Natural killer cell (primary cell): ENCODE data around the gene C6orf132. TPM values are rescaled to one million over a fixed set of nuclear protein-coding genes. Genes with fewer than 3 reads are reported as not detected.

Experiments used
- ATAC-seq, 3 donors: fragments of 150-1000 bp in 2 of 3; fragments of 200-7000 bp in 1 of 3; cut with Tn5 transposase; 1 replicate in 1 of 3; 2 replicates in 2 of 3; pipeline ENCODE4 v1.10.0; 2021; ENCODE audit warnings: mild to moderate bottlenecking in 2 of 3, moderate library complexity in 2 of 3
- DNase-seq, 2 donors: peaks; one replicate each; pipeline versions ENCODE4 v3.0.0 to v3.0.0-alpha.2; 2013 to 2021; ENCODE audit warnings: mixed read lengths in 1 of 2
- H3K27ac ChIP-seq: one replicate; pipeline ENCODE4 v1.5.1; 2013; ENCODE audit warnings: mild to moderate bottlenecking, low read length
- H3K27me3 ChIP-seq: one replicate; pipeline ENCODE4 v1.6.1; 2013; ENCODE audit warnings: low read length; ENCODE audit not compliant: control insufficient read depth, insufficient read depth
- H3K36me3 ChIP-seq: one replicate; pipeline ENCODE4 v1.6.1; 2013; ENCODE audit warnings: low read length; ENCODE audit not compliant: control insufficient read depth, insufficient read depth
- H3K4me1 ChIP-seq: one replicate; pipeline ENCODE4 v1.6.1; 2013; ENCODE audit warnings: low read length; ENCODE audit not compliant: control insufficient read depth, insufficient read depth
- H3K4me3 ChIP-seq: one replicate; pipeline ENCODE4 v1.5.1; 2013; ENCODE audit warnings: low read length
- H3K9me3 ChIP-seq: one replicate; pipeline ENCODE4 v1.6.1; 2013; ENCODE audit warnings: low read length; ENCODE audit not compliant: control insufficient read depth, insufficient read depth
- H3K27ac Mint-ChIP-seq, 2 donors: one replicate each; pipeline ENCODE4 v1.8.0; 2022; ENCODE audit warnings: mild to moderate bottlenecking in 2 of 2, mixed read lengths in 2 of 2, moderate library complexity in 1 of 2
- H3K27me3 Mint-ChIP-seq, 2 donors: one replicate each; pipeline ENCODE4 v1.8.0; 2022; ENCODE audit warnings: low read depth in 2 of 2, mixed read lengths in 2 of 2
- H3K36me3 Mint-ChIP-seq: one replicate; pipeline ENCODE4 v1.8.0; 2022; ENCODE audit warnings: mixed read lengths
- H3K4me1 Mint-ChIP-seq, 2 donors: one replicate each; pipeline ENCODE4 v1.8.0; 2022; ENCODE audit warnings: mixed read lengths in 2 of 2
- H3K4me3 Mint-ChIP-seq: one replicate; pipeline ENCODE4 v1.8.0; 2022; ENCODE audit warnings: mild to moderate bottlenecking, moderate library complexity, mixed read lengths
- H3K9me3 Mint-ChIP-seq, 2 donors: one replicate each; pipeline ENCODE4 v1.8.0; 2022; ENCODE audit warnings: mixed read lengths in 2 of 2
- WGBS: methylation state at CpG from one replicate; pipeline ENCODE4 v1.1.7; 2013; ENCODE audit warnings: missing lambda C conversion rate; ENCODE audit not compliant: insufficient coverage; 5-methylcytosine and 5-hydroxymethylcytosine counted together
- intact Hi-C: fragments of 100-400 bp; cut with micrococcal nuclease; formaldehyde crosslinking; loops from one replicate; pipeline ENCODE4 v1.14.2; 2022
- total RNA-seq, 4 donors: library from RNA; stranded (reverse); fragments of 120-200 nt in 1 of 4; gene quantifications; one replicate each; pipeline versions ENCODE4 v1.2.3 to v1.2.4, GENCODE V29; 2013 to 2022
- TF ChIP-seq, protein P1 (sequence below): fragments of 200-600 bp; IDR thresholded peaks from one replicate; pipeline ENCODE4 v1.8.0; 2022; ENCODE audit warnings: antibody characterized with exemption

C6orf132 gene
- total RNA-seq, 3 donors from 2014 or later (not counting 1 experiment from before 2014, with no cell fraction given), result 0.05 to 0.15 (median 0.14) TPM

DNA sequence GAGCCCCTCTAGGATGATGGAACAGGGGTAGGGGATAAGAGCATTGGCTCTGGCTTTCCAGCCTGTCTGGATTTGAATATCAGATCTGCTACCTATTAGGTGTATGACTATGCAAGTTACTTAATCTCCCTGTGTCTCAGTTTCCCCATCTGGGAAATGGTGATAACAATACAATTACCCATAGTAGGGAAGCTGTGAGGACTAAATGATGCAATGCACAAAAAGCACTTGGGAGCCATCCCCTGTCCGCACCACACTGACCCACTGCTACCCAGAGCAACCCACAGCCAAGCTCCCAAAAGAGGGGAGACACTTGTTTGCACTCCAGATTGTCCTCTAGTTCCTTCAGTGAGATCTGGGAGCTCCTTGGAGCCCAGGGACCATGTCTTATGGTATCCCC, 30.1 kb downstream of the C6orf132 start:
- H3K4me1 Mint-ChIP-seq, result no peaks in the 10 kb centered on the region
- H3K4me3 Mint-ChIP-seq, result no peak overlapping the region
- WGBS, result 93% methylated on average over 1 of the region's 1 CpG
- Histone ChIP-seq H3K4me3 (no peak overlapping the region), H3K27me3 (no peaks in the 10 kb centered on the region), H3K4me1 (no peaks in the 10 kb centered on the region), H3K27ac (no peak overlapping the region), H3K9me3 (no peaks in the 10 kb centered on the region), H3K36me3 (no peaks in the 10 kb centered on the region)
- peaks cover 13 to 18% of the 10 kb centered on the region in 2 donors for H3K27me3 Mint-ChIP-seq
- no peaks in the 10 kb centered on the region for H3K9me3 Mint-ChIP-seq
- H3K36me3 Mint-ChIP-seq, result no peaks in the 10 kb centered on the region
- intact Hi-C loops, result no loop called here
- no peak overlapping the region for H3K27ac Mint-ChIP-seq
- DNase-seq (no peak), ATAC-seq (no peak)
- TF ChIP-seq, protein P1, sequence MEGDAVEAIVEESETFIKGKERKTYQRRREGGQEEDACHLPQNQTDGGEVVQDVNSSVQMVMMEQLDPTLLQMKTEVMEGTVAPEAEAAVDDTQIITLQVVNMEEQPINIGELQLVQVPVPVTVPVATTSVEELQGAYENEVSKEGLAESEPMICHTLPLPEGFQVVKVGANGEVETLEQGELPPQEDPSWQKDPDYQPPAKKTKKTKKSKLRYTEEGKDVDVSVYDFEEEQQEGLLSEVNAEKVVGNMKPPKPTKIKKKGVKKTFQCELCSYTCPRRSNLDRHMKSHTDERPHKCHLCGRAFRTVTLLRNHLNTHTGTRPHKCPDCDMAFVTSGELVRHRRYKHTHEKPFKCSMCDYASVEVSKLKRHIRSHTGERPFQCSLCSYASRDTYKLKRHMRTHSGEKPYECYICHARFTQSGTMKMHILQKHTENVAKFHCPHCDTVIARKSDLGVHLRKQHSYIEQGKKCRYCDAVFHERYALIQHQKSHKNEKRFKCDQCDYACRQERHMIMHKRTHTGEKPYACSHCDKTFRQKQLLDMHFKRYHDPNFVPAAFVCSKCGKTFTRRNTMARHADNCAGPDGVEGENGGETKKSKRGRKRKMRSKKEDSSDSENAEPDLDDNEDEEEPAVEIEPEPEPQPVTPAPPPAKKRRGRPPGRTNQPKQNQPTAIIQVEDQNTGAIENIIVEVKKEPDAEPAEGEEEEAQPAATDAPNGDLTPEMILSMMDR, result no peak

DNA sequence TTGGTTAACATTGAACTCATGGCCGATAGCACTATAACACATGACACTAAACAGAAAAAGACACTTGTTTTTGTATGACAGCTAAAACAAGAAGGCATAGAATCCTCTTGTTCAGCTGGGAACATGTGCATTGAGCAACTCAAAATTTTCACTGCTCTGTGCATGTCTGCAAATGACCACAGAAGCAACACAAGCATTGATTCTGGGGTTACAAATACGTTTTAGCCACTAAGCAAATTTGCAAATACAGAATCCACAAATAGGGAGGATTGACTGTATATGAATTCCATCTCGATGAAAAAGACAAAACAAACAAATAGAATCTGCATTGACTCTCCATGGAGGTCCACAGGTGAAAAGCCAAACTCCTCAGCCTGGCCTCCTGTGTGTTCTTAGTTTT, 31.7 kb downstream of the C6orf132 start:
- H3K27me3 Mint-ChIP-seq, result peaks cover 0 to 9% of the 10 kb centered on the region in 2 donors
- DNase-seq (no peak), ATAC-seq (no peak)
- H3K9me3 Mint-ChIP-seq, result no peaks in the 10 kb centered on the region
- no peak overlapping the region for H3K27ac Mint-ChIP-seq
- no peaks in the 10 kb centered on the region for H3K36me3 ChIP-seq
- no peaks in the 10 kb centered on the region for H3K4me1 ChIP-seq
- H3K4me3 Mint-ChIP-seq, result no peak overlapping the region
- TF ChIP-seq, protein P1, result no peak
- no peak overlapping the region for H3K27ac ChIP-seq
- H3K36me3 Mint-ChIP-seq, result no peaks in the 10 kb centered on the region
- intact Hi-C loops, result no loop called here
- no peaks in the 10 kb centered on the region for H3K4me1 Mint-ChIP-seq
- no peak overlapping the region for H3K4me3 ChIP-seq
- 100% methylated on average over 1 of the region's 3 CpGs for WGBS
- H3K27me3 ChIP-seq, result no peaks in the 10 kb centered on the region
- no peaks in the 10 kb centered on the region for H3K9me3 ChIP-seq

DNA sequence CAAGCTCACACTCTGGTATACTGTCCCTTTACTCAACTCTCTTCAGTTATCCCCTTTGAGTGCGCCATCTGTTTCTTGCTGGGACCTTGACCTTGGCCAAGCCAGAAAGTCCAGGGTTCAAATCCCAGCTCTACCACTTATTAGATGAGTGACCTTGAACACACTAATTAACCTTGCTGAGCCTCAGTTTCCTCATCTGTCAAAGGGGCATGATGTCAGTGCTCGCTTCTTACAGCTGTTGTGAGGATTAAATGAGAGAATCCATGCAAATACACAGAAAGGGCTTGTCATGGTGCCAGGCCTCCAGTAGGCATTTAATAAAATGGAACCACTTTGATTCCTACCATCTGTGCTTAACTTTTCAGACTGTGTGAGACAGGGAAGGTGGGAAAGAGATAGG, 34.3 kb downstream of the C6orf132 start:
- Histone ChIP-seq H3K27me3 (no peaks in the 10 kb centered on the region), H3K27ac (no peak overlapping the region), H3K4me1 (peaks cover 18% of the 10 kb centered on the region), H3K36me3 (no peaks in the 10 kb centered on the region), H3K9me3 (no peaks in the 10 kb centered on the region), H3K4me3 (no peak overlapping the region)
- 95% methylated on average over 2 of the region's 2 CpGs for WGBS
- H3K27ac Mint-ChIP-seq, result no peak overlapping the region
- peaks cover 0 to 9% of the 10 kb centered on the region in 2 donors for H3K27me3 Mint-ChIP-seq
- H3K4me3 Mint-ChIP-seq, result no peak overlapping the region
- ATAC-seq (no peak), DNase-seq (no peak)
- H3K36me3 Mint-ChIP-seq, result no peaks in the 10 kb centered on the region
- no peaks in the 10 kb centered on the region for H3K9me3 Mint-ChIP-seq
- TF ChIP-seq, protein P1, result no peak
- intact Hi-C loops, result no loop called here
- H3K4me1 Mint-ChIP-seq, result peaks cover 8 to 10% of the 10 kb centered on the region in 2 donors
